HS-27A (cell line): Measurements from ENCODE around the gene MEIS2.

Experiments
- DNase-seq: peaks from one replicate; pipeline ENCODE4 v3.0.0-alpha.2; 2012; ENCODE audit warnings: low read depth, missing footprints

MEIS2 gene

DNA sequence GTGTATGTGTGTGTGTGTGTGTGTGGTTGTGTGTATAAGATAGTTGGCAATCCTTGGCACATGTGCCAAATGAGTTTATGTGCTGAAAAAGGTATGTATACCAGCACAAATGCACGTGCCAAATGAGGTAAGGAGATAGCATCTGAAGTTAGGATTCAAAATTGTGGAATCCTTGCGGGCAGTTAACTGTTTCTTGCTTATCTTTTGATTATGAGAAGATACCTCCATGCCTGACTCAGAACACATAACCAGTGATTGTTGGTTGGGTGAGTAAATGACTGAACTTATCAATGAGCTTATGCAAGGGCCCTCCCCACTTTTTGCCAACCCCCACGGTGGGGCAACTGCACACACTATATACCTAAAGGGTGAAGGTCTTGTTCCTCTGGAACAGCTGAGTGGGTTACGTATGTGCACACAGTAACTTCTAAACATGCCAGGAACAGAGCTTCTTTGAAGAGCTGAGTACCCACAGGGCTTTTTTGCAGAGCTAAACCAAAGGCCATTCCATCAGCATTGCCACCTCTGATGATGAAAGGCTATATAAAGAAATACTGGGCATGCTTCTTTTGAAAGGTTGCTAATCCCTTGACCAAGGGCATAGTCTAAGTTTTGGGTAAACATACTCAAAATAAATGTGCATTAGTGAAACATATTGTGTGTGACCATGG lies 60.1 kb downstream of the MEIS2 start:
- DNase-seq = no peak

DNA sequence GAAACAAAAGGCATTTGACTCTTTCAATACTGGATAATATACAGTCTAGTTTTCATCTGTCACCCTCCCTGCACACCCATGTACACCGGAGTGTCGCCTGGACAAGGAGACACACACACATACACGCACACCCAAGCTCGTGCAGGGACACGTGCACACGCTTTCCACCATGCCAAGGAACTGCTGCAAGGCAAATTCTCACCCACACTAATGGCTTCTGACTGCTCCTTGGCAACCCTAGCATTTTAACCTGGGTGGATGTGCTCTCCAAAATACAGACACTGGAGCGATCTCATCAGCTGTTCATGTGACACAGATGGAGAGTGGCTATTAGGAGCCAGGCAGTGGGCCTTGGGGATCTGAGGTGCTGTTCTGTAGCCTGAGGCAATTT lies 61.6 kb downstream of the MEIS2 start:
- no peak for DNase-seq

DNA sequence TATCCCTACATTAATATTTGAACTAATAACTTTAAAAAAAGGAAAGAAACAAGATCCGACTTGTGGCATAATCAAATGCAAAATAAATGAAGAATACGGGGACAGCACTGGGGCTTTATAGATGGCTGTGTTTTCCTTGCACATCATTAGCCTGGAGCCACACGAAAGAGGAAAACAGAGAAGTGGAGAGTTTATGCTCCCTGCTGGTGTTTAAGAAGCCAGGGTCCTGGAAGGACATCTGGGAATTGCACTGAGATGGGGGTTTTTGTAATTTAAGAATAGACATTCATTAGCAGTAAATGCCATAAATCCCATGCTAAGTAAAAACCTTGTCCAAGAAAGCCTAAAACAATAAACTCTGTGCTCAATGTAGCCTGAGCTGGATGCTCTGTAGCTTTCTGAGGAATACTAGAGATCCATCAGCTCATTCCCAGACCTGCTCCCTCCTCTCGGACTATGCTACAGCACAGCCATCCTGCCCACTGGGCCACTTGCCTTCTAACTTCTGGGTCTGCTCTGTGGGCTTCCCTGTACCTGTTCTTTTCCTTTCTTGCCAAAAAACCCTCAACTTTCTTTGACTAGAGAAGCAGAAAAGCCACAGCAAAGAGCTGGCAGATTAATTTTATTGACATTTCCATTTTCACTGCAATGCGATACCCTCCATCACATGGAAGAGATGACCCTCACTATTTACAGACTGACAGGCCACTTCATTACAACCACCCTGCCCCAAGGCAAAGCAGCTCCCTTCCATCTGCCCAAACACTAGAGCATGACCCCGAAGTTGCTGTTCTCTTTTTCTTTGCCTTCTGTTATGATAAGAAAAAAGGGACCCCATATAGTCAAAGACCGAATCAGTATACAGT lies 62.3 kb downstream of the MEIS2 start:
- no peak for DNase-seq

DNA sequence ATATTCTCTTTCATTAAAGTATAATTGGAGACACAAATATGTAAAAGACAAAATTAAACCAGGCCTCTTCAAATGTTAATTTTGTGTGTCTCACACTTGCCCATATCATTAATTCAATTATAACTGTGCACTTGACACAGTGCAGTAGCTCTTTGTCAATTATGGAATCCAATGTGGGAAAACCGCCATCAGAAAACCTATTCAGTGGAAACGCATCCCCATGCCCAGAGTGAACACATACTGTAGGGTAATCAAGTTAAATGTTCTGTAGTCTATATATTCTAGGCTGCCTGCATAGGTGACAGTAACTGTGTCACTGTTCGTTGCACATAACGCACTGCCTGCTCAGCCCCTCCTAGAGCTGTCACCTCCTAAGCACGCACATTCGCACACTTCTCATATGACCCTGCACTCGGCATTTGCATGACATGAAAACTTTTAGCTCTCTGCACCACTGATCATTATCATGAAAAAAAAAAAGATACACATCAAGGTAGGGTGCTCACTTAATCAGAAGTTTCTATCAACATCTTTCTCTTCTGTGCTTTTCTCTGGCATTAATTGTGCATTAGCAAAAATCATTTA lies 63.2 kb downstream of the MEIS2 start:
- no peak for DNase-seq

- no peak for DNase-seq
These were observed 65.3 kb downstream of the MEIS2 start for GRCh38 chr15:37034835-37035748.

DNA sequence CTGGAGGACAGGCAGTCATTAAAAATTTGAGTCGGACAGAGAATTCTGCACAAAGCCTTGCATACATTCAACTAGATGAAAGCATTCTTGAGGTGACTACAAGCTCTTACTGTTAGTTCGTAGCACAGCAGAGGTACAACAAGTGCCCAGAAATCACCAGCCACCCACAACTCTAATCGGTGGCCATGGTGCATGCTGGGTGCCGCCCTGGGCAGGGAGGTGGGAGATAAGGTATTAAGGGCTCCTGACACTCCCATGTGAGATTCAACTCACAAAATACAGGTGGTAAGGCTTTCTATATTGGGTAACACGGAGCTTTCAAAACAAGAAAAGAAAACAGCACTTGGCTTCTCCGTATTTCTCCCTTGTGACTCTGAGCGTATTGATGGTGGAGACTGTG lies 66.0 kb downstream of the MEIS2 start:
- no peak for DNase-seq

DNA sequence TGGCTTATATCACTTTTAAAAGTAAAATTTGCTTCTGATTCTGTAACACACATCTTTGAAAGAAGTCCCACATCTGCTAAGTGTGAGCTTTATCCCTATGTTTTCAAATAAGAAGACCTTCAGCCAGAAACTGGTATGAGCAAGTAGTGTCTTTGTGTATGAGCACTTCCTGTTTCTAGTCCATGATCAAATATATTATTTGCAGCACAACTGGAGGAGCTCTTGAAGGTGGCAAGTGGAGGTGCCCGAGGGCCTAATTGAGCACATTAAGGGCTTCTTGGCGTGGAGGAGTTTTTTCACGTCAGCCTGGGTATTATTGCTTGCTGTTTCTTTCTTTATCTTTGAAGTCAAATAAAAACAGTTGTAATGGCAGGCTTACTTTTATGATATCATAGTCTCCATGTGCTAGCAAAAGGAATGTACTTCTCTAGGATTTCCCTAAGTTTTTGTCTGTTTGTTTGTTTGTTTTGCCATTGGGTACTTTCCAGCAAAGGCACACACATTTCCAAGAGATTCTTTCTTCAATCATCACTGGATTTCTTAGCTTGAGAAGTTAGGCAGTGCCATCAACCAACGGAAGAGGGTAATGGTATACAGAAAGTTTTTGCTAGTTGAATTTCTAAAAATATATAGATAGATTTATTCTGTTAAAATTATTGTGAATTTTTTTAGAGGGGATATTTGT lies 68.1 kb downstream of the MEIS2 start:
- no peak for DNase-seq

DNA sequence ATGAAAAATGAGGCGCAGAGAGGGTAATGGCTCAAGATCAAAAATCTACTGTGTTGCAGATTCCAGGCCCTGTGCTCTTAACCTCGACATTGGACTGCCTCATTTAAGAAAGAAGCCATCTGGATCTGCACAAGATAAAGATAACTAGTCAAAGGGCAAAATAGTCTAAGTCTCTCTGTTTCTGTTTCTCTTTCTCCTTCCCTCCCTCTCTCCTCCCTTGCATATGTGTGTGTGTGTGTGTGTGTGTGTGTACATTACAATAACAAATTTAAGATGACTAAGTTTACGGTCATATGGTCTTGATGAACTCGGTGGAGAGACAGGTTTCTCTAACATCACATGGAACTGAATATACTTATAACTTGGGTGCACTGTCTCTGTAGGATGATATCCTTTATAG lies 69.2 kb downstream of the MEIS2 start:
- DNase-seq = no peak

- no peak for DNase-seq
These were observed 71.6 kb downstream of the MEIS2 start for GRCh38 chr15:37028625-37029296.

DNA sequence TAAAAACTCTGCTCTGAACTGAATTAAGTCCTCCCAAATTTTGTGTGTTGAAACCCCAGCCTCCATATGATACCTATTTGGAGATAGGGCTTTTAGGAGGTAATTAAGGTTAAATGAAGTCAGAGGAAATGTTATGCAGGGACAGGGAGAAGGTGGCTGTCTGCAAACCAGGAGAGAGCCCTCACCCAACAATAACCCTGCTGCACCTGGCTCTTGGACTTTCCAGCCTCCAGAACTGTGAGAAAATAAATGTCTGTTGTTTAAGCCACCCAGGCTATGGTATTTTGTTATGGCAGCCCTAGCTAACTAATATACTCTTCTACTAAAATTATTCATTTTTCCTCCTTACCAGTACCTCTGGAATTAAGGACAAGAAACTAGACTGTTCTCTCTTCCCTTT lies 79.5 kb downstream of the MEIS2 start:
- no peak for DNase-seq

- no peak for DNase-seq
These were observed 80.6 kb downstream of the MEIS2 start for GRCh38 chr15:37019479-37020433.

DNA sequence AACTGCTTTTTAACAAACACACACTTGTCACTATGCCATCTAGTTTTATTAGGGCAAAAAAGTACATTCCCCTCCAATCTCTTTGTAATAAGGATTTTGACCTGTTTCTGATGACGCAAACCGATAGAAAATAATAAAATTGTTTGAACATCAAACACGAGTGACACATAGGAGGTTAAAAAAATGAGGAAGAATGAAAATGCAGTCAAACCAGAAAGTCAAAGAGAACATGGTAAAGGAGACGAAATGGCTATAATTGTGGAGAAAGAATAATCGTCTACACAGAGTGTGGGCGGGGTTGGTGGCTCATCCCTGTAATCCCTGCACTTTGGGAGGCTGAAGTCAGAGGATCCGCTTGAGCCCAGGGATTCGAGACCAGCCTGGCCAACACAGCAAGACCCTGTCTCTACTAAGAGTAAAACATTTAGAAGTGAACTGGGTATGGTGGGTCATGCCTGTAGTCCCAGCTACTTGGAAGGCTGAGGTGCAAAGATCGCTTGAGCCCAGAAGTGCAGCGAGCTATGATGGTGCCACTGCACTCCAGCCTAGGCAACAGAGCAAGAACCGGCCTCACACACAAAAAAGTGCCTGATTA lies 83.2 kb downstream of the MEIS2 start:
- no peak for DNase-seq

GRCh38 chr15:37016231-37016630 lies 84.1 kb downstream of the MEIS2 start:
- no peak for DNase-seq

- no peak for DNase-seq
These were observed 84.9 kb downstream of the MEIS2 start for GRCh38 chr15:37015451-37015850.

DNA sequence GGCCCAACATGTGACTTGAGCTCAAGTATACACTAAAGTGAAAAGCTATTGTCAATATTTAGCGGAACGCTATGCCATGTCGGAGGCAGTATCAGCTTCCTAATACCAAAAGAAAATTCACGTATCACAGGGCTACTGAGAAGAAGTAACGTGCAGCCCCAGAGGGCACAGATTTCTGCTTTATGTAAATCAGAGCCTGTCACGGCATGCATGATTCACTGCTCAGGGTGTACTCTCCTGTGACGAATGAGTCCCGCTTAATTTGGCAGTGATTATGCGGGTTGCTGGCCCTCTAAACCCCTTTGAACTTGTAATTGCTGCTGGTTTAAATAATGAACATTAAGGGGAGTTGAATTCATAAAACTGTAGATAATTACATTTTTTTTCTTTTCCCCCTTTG lies 85.3 kb downstream of the MEIS2 start:
- DNase-seq = no peak

GRCh38 chr15:37014566-37014965 lies 85.8 kb downstream of the MEIS2 start:
- no peak for DNase-seq

DNA sequence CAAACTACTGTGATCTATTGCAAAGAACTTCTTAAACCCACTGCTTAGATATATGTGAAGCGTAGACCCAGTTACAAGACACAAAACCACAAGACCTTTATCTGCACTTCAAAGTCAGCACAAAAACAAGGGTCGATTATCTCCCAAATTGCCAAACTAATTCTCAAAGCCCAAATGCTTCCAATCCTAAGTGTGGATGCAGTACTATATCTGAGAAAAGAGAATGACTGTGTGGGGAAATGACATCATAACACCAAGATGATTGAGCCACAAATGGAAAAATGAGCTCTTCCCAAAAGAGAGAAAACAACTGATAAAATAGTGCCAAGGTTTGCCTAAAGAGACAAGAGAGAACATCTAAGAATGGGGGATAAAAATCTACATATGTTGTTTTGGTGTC lies 86.2 kb downstream of the MEIS2 start:
- no peak for DNase-seq

- no peak for DNase-seq
These were observed 89.8 kb downstream of the MEIS2 start for GRCh38 chr15:37010595-37010994.

GRCh38 chr15:37009288-37009687 lies 91.1 kb downstream of the MEIS2 start:
- no peak for DNase-seq
